Kidney tubule cell (primary cell): ENCODE data around the gene ATP9B.

Experiments used
- DNase-seq: peaks from one replicate; pipeline ENCODE4 v3.0.0-alpha.2; 2018; ENCODE audit warnings: low spot score

Gene ATP9B

GRCh38 chr18:79397830-79398761, 328.9 kb downstream of the ATP9B start:
- DNase-seq = no peak

- no peak for DNase-seq
Observed at GRCh38 chr18:79399275-79400081, 330.3 kb downstream of the ATP9B start.

GRCh38 chr18:79400091-79400590, 330.9 kb downstream of the ATP9B start:
- peak; percentile 32 for DNase-seq

- DNase-seq = no peak
Observed at GRCh38 chr18:79400591-79401381, 331.6 kb downstream of the ATP9B start.

- DNase-seq = no peak
Observed at GRCh38 chr18:79401494-79402208, 332.5 kb downstream of the ATP9B start.

- no peak for DNase-seq
Observed at GRCh38 chr18:79402209-79402576, 333.0 kb downstream of the ATP9B start.

- peak; percentile 35 for DNase-seq
Observed at GRCh38 chr18:79402977-79403722, 334.0 kb downstream of the ATP9B start.

GRCh38 chr18:79403723-79404566, 334.8 kb downstream of the ATP9B start:
- DNase-seq = peak; percentile 52

- DNase-seq = no peak
Observed at GRCh38 chr18:79404567-79404910, 335.3 kb downstream of the ATP9B start.

- no peak for DNase-seq
Observed at GRCh38 chr18:79405019-79405780, 336.0 kb downstream of the ATP9B start.

- no peak for DNase-seq
Observed at GRCh38 chr18:79405781-79406575, 336.8 kb downstream of the ATP9B start.

GRCh38 chr18:79406708-79407107, 337.5 kb downstream of the ATP9B start:
- no peak for DNase-seq

GRCh38 chr18:79409313-79409712, 340.1 kb downstream of the ATP9B start:
- DNase-seq = no peak

- no peak for DNase-seq
Observed at GRCh38 chr18:79410171-79410641, 341.0 kb downstream of the ATP9B start.

- no peak for DNase-seq
Observed at GRCh38 chr18:79410731-79411613, 341.8 kb downstream of the ATP9B start.

GRCh38 chr18:79411614-79412526, 342.7 kb downstream of the ATP9B start:
- no peak for DNase-seq
